NCI-H1048 (cell line): ENCODE results near the gene CRAMP1.

Experiments
- DNase-seq: peaks from one replicate; lab custom pipeline; 2025; lab: John Stamatoyannopoulos, UW

CRAMP1 gene

DNA sequence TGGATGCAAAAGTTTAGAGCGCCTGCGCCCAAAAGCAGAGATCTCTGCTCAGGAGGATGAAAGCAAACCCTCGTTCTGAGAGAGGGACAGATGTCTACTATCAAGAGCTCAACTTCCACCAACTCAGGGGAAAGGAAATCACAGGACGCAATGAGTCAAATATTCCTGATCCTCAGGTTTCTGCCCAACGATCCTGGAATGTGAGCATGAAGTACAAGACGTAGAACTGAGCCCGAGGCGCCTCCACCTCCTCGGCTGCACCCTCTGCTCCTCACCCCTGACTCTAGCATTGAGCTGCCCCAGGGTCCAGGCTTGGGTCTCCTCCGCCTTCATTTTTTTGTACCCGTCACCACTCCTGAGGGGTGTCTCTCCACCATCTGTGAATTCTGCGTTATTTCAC is 15.6 kb upstream of the CRAMP1 start:
- no peak for DNase-seq

DNA sequence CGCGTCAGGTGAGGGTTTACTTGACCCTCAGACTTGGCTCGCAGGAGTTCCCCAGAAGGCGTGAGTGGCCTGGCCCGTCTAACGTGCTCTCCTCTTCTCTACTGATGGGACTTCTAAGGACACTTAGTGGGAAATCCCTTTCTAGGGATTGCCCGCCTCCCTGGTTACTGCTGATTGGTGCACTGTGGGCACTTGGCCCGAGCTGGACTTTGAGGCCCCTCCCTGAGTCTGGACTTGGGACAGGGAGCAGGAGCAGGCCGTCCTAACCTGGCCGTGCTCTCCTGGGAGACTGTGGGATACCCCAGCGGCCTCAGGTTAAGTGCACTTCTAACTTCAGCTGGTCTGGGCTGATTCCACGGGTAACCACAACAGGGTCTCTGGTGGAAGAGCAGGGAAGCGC is 15.0 kb upstream of the CRAMP1 start:
- DNase-seq, result no peak

- DNase-seq, result no peak
Measured at GRCh38 chr16:1601031-1601430, 11.1 kb upstream of the CRAMP1 start.

DNA sequence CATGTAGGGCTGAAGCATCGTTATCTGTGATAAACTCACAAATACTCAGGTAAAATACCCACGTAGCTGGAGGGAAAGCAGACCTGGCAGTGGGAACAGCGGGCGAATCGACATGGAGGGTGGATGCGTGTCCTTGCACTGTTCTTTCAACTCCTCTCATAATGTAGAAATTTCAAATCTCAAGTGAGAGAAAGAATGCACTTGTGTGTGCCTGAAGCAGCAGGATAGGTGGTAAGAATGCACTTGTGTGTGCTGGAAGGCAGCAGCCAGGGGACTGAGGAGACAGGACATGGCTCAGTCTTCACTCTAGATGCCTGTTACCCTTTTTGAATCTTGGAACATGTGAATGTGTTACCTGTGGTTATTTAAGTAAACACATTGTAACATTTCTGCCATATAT is 10.7 kb upstream of the CRAMP1 start:
- DNase-seq, result no peak

GRCh38 chr16:1602285-1602684 is 9.9 kb upstream of the CRAMP1 start:
- DNase-seq, result no peak

- DNase-seq, result no peak
Measured at GRCh38 chr16:1606774-1607173, 5.4 kb upstream of the CRAMP1 start.

DNA sequence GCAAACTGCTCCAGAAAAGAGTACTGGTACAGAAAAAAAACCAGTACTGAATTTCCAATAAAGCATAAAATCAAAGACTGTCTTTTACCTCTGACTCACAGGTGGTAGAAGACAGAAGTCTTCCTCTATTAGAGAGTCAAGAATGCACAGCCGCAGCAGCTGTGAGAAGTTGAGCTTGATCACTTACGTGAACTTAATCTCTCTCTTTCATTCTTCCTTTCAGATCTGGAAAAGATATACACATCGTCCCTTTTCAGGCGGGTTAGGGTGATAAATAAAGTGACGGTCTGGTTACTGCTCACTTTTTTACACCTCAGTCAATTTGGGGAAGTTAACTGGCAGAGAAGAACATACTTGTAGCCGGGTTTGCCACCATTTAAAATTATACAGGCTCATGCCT is 4.2 kb upstream of the CRAMP1 start:
- DNase-seq, result no peak

DNA sequence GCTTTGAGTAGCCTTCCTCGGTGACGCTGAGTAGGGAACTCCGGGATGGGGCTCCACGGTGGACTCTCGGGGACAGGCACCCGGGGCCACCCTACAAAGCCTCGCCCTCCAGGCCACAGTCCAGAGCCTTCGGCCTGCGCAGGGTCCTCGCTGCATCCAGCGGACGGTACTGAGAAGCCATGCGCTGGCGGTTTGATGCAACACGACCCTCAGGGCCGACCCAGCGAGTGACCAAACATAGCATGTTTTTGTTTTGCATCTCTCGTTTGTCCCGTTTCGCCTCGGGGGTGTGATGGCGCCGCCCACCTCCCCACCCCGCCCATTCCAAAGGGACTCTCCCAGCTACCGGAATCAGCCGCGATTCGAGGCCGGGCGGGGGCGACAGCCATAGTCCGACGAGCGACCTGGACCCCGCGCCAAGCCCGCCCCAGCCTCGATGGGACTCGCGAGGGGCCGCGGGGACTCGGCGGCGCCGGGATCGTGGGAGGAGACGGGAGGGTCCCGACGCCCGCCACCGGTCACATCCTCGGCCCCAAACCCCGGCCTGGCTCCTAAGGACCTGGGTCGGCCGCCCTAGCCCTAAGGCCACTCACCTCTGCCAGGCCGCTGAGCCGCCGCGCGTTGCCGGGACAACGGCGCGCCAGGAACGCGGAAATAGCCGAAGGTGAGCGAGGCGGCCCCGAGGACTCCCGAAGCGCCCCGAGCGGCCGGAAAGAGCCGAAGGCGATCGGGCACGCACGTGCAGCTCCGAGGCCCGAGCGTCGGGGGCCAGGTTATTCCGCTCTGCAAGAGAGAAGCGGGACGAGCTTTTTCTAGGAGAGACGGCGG is 1.9 kb upstream of the CRAMP1 start:
- DNase-seq, result peak; percentile 55

GRCh38 chr16:1610899-1611632 is 1.1 kb upstream of the CRAMP1 start:
- no peak for DNase-seq

- DNase-seq, result no peak
Measured at GRCh38 chr16:1613211-1613622, 1.1 kb downstream of the CRAMP1 start.

GRCh38 chr16:1613728-1614455 is 1.7 kb downstream of the CRAMP1 start:
- no peak for DNase-seq

DNA sequence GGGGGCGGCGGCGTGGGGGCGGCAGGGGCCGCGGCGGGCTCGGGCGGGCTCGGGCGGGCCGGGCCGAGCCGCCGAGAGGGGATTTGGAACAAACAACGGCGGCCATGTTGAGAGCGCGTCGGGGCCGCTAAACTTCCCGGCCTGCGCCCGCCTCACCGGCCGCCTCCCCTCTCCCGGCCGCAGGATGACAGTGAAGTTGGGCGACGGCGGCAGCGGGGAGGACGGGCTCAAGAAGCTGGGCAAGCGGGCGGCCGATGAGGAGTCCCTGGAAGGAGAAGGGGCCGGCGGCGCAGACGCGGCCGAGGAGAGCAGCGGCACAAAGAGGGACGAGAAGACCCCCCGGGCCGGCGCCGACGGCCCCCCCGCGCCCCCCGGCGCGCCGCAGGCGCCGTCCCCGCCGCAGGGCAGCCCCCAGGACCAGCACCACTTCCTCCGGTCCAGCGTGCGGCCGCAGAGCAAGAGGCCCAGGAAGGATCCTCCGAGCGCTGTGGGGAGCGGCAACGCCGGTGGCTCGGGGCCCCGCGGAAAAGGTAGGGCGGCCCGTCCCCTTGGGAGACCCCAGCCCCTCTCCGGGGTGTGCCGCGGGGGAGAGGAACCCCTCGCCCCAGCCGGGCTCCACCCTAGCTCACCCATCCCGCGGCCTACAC is 2.4 kb downstream of the CRAMP1 start:
- DNase-seq, result no peak

DNA sequence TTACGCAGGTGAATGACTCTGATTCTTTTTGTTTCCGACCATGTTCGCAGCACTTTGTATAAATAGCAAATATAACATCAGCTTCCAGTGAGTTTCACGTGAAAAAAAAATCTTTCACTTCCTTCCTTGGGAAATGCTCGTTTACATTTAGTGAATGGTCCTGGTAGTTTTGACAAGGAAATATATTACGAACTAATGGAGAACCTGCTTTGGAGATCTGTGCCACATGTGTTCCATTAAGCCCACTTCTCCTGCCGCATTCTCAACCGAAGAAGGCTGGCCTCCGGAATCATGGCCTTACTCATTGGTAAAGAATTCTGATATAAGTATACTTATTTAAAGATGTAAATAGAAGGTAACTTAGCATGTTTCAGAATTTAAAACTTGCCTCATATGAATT is 3.6 kb downstream of the CRAMP1 start:
- no peak for DNase-seq

DNA sequence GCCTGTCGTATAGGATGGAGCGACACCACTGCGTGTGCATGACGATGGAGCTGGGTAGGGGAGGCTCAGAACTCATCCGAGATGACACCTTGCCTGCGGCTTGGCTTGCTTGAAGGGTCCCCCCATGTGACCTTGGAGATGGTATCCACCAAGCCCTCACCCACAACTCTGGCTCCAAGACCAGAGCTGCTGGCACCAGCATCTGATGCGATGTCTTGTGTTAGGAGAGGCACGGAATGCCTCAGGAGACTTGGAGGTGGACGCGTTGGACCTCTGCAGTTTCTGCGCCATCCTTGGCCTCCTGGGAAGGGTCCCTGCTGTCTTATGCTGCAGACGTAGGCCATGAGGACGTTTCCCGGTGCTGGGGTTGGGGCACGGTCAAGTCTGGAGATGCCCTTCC is 7.8 kb downstream of the CRAMP1 start:
- no peak for DNase-seq

GRCh38 chr16:1620391-1620790 is 8.2 kb downstream of the CRAMP1 start:
- no peak for DNase-seq

DNA sequence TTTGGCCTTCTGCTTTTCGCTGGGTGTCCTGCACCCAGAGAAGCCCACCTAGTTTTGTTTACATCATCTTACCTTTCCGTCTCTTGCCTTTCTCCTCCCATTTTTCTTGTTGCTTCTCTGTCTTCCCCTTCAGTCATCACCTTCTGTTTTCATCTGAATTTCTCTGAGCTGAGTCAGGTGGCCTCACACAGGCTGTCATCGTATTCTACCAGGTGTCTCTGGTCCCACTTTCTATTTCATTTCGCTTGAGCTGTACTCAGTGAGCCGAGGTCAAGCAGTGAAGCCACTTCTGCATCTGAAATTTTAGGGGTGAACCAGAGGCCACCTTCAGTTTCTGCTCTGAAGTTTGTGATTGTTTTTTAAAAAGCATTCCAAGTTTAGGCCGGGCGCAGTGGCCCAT is 9.7 kb downstream of the CRAMP1 start:
- no peak for DNase-seq

- DNase-seq, result no peak
Measured at GRCh38 chr16:1626327-1626726, 14.2 kb downstream of the CRAMP1 start.

DNA sequence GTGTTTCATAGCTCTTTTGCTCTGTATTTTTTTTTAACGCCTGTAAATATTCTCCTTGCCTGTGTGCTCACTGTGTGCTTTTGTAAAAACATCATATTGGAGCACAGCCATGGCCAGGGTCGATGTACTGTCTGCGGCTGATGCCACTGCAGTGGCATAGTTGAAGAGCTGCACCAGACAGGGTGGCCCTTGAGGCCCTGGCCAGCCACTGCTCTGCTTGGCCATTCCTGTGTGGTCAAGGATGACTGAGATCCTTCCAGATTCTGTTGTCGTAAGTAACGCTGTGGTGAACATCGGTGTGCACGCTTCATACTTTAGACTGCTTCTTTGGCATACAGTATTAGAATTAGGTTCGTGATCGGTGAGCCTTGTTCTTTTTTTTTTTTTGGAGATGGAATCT is 14.6 kb downstream of the CRAMP1 start:
- no peak for DNase-seq

DNA sequence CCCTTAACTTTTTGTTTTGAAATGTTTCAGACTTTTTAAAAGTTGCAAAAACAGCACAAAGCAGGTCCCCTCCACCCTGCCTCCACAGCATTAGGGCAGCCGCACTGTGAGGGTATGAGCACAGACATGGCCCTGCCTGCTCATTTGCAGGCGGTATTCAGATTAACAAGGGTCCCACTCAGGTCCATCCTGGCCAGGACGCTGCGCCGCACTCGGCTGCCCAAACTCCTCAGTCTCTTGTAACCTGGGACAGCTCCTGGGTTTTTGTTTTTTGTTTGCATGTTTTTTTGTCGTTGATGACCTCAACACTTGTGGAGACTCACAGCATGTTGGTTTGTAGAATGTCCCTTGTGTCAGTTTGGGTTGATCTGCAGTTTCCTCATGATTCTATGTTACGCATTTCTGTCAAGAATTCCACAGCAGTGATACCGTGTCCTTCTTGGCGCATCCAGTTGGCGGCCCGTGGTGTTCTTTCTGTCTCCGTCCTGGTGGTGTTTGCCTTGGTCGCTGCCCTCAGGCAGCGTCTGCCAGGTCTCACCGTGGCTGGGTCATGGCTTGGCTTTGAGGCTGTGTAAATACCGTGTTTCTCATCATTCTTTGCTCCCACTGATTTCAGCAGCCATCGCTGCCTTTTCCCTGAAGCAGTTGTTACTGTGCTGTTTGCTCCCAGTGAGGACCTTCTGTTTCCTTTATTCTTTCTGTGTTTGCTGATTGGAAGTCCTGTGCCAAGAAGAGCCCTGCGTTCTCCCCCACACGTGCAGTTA is 18.5 kb downstream of the CRAMP1 start:
- DNase-seq, result no peak

DNA sequence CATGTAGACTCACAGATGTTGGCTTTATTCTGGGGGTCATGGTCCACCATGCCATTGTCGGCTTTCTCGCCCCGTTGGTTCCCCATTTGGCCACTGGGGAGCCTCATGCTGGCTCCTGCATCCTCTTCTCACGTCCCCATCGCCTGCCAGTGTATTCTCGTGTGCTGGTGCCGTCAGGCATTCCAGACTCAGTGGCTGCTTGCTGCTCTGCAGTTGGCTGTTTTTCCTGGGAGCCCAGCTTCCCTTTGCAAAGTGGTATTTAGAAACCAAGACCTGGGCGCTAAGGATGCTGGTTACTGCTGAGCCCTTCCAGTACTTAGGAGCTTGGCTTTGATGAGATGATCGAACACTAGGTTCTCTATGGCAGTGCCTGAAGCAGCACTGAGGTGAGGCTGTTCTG is 19.1 kb downstream of the CRAMP1 start:
- no peak for DNase-seq

GRCh38 chr16:1631931-1632637 is 19.9 kb downstream of the CRAMP1 start:
- DNase-seq, result no peak
